GM20000 (cell line): ENCODE data around the gene QRICH2.
A peak's percentile ranks its signal among the peaks of the same experiment; 100 is the strongest.

ENCODE experiments used
- DNase-seq: peaks from one replicate; pipeline ENCODE4 v3.0.0; 2012; ENCODE audit warnings: low spot score
- TF ChIP-seq, protein P1 (sequence below): IDR thresholded peaks from 2 replicates; pipeline ENCODE4 v1.5.1; 2012; ENCODE audit warnings: mild to moderate bottlenecking, control low read depth; ENCODE audit errors: extremely low read depth, missing control alignments

QRICH2 gene

GRCh38 chr17:76266244-76266938, 41.7 kb downstream of the QRICH2 start:
- no peak for DNase-seq
- TF ChIP-seq, protein P1, sequence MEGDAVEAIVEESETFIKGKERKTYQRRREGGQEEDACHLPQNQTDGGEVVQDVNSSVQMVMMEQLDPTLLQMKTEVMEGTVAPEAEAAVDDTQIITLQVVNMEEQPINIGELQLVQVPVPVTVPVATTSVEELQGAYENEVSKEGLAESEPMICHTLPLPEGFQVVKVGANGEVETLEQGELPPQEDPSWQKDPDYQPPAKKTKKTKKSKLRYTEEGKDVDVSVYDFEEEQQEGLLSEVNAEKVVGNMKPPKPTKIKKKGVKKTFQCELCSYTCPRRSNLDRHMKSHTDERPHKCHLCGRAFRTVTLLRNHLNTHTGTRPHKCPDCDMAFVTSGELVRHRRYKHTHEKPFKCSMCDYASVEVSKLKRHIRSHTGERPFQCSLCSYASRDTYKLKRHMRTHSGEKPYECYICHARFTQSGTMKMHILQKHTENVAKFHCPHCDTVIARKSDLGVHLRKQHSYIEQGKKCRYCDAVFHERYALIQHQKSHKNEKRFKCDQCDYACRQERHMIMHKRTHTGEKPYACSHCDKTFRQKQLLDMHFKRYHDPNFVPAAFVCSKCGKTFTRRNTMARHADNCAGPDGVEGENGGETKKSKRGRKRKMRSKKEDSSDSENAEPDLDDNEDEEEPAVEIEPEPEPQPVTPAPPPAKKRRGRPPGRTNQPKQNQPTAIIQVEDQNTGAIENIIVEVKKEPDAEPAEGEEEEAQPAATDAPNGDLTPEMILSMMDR = no peak

DNA sequence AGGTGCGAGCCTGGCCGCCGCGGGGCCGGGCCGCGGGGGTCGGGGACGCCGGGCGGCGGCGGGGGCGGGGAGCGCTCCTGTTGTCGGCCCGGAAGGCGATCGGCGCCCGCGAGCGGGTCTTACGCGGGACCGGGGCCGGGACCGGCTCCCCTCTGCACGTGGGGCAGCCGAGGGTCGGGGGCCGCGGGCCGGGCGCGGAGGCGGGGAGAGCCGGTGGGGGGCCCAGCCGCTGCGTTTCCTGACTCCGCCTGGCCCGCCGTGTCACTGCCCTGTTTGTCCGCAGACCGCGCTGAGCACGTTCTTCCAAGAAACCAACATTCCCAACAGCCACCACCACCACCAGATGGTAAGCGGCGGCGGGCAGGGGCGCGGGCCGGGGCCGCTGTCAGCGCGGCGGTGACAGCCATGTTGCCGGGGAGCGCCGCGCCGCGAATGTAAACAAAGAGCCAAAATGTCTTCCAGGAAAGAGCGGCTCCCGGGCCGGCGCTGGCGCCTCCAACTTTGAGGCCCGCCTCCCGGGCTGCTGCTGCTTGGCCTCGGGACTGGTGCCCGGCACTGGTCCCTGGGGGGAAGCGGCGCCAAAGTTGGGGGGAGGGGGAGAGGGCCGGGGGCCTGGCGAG, 42.3 kb downstream of the QRICH2 start:
- TF ChIP-seq, protein P1 = no peak
- no peak for DNase-seq

DNA sequence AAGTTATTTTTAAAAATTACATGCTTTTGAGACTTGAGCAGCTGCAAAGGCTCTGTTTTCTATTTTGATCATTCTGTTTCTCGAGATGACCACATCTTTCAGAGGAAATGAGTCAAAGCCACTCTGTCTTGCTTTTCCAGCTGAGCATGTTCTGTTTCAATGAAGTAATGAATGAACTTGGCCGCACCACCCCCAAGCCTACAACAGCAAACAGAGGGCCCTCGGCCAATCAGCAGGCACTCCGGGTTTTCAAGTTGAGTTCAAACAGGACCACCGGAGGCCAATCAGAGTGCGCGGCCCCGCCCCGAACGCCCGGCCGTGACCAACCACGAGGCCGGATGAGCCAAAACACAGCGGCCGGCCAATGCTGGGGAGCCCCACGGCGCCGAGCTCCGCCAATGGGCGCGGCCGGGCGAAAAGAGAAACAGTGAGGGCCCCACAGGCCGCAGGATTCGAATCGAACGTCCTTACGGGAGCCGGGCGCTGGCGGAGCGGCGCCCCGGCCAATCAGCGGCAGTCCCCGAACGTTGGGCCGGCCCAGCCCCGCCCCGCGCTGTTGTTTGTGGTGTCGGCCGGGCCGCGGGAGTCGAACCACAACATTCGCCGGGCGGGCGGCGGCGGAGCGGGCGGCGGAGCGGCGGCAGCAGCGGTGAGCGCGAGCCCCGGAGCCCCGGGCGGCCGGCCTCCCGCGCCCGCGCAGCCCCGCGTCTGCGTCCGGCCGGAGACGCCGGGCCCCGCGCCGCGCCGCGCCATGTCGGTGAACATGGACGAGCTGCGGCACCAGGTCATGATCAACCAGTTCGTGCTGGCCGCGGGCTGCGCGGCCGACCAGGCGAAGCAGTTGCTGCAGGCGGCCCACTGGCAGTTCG, 43.1 kb downstream of the QRICH2 start, which contains the start of gene UBALD2:
Gene UBALD2 (plus strand): TSS at position 594 of the 869 bp plus-strand sequence. CDS start 158 bp downstream, at position 752.
- TF ChIP-seq, protein P1 = no peak
- peak; percentile 96 for DNase-seq

GRCh38 chr17:76264425-76264754, 43.7 kb downstream of the QRICH2 start:
- TF ChIP-seq, protein P1 = no peak
- no peak for DNase-seq

DNA sequence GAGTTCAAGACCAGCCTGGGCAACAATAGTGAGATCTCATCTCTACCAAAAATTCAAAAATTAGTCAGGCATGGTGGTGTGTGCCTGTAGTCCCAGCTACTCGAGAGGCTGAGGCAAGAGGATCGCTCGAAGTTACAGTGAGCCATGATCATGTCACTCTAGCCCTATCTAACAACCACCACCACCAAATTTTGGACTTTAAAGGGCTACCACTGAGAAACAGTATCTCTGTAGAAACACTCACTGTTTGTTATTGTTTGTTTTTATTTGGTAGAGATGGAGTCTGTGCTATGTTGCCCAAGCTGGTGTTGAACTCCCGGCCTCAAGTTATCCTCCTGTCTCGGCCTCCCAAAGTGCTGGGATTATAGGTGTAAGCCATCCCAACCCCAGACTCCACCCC, 44.2 kb downstream of the QRICH2 start:
- DNase-seq = no peak
- TF ChIP-seq, protein P1 = no peak

GRCh38 chr17:76262732-76263344, 45.2 kb downstream of the QRICH2 start:
- TF ChIP-seq, protein P1 = no peak
- DNase-seq = peak; percentile 73
